ENCODE measurements around the gene SYN1.

The SYN1 gene

GRCh38 chrX:47586043-47586787 is 33.4 kb downstream of the SYN1 start:
- Histone ChIP-seq H3K4me1 (ENCODE audit: control insufficient read depth in 5 of 5, insufficient read depth in 5 of 5, low read length in 5 of 5) (peaks cover 0 to 7% (median 0%) of the 10 kb centered on the region in 5 donors), H3K9ac (ENCODE audit: low read length in 5 of 5) (no peak overlapping the region), H3K27me3 (ENCODE audit: control insufficient read depth in 5 of 5, insufficient read depth in 4 of 5, low read length in 5 of 5) (peaks cover 4 to 29% (median 18%) of the 10 kb centered on the region in 5 donors), H3K9me3 (ENCODE audit: control insufficient read depth in 5 of 5, low read length in 5 of 5) (no peaks in the 10 kb centered on the region), H3K4me3 (ENCODE audit: low read depth in 1 of 5, low read length in 5 of 5) (no peak overlapping the region), H3K36me3 (ENCODE audit: control insufficient read depth in 5 of 5, insufficient read depth in 5 of 5, low read length in 5 of 5) (peaks cover 0 to 8% (median 0%) of the 10 kb centered on the region in 5 donors), H3K27ac (ENCODE audit: low read depth, low read length) (no peak overlapping the region)

GRCh38 chrX:47585273-47585672 is 34.4 kb downstream of the SYN1 start:
- H3K36me3 ChIP-seq (ENCODE audit: control insufficient read depth in 5 of 5, insufficient read depth in 5 of 5, low read length in 5 of 5): peaks cover 0 to 8% (median 0%) of the 10 kb centered on the region in 5 donors
- no peak overlapping the region for H3K4me3 ChIP-seq (ENCODE audit: low read depth in 1 of 5, low read length in 5 of 5)
- no peak overlapping the region for H3K27ac ChIP-seq (ENCODE audit: low read depth, low read length)
- H3K9ac ChIP-seq (ENCODE audit: low read length in 5 of 5): no peak overlapping the region
- peaks cover 4 to 33% (median 18%) of the 10 kb centered on the region in 5 donors for H3K27me3 ChIP-seq (ENCODE audit: control insufficient read depth in 5 of 5, insufficient read depth in 4 of 5, low read length in 5 of 5)
- peaks cover 0 to 7% (median 0%) of the 10 kb centered on the region in 5 donors for H3K4me1 ChIP-seq (ENCODE audit: control insufficient read depth in 5 of 5, insufficient read depth in 5 of 5, low read length in 5 of 5)
- H3K9me3 ChIP-seq (ENCODE audit: control insufficient read depth in 5 of 5, low read length in 5 of 5): no peaks in the 10 kb centered on the region

GRCh38 chrX:47584714-47585113 is 34.9 kb downstream of the SYN1 start:
- Histone ChIP-seq H3K27ac (ENCODE audit: low read depth, low read length) (no peak overlapping the region), H3K27me3 (ENCODE audit: control insufficient read depth in 5 of 5, insufficient read depth in 4 of 5, low read length in 5 of 5) (peaks cover 4 to 33% (median 18%) of the 10 kb centered on the region in 5 donors), H3K36me3 (ENCODE audit: control insufficient read depth in 5 of 5, insufficient read depth in 5 of 5, low read length in 5 of 5) (peaks cover 0 to 8% (median 0%) of the 10 kb centered on the region in 5 donors), H3K4me3 (ENCODE audit: low read depth in 1 of 5, low read length in 5 of 5) (no peak overlapping the region), H3K9ac (ENCODE audit: low read length in 5 of 5) (no peak overlapping the region), H3K9me3 (ENCODE audit: control insufficient read depth in 5 of 5, low read length in 5 of 5) (no peaks in the 10 kb centered on the region), H3K4me1 (ENCODE audit: control insufficient read depth in 5 of 5, insufficient read depth in 5 of 5, low read length in 5 of 5) (peaks cover 0 to 7% (median 0%) of the 10 kb centered on the region in 5 donors)

- Histone ChIP-seq H3K9me3 (ENCODE audit: control insufficient read depth in 5 of 5, low read length in 5 of 5) (no peaks in the 10 kb centered on the region), H3K4me1 (ENCODE audit: control insufficient read depth in 5 of 5, insufficient read depth in 5 of 5, low read length in 5 of 5) (peaks cover 0 to 7% (median 0%) of the 10 kb centered on the region in 5 donors), H3K27ac (ENCODE audit: low read depth, low read length) (peak overlapping the region; percentile 7), H3K36me3 (ENCODE audit: control insufficient read depth in 5 of 5, insufficient read depth in 5 of 5, low read length in 5 of 5) (peaks cover 0 to 8% (median 0%) of the 10 kb centered on the region in 5 donors), H3K4me3 (ENCODE audit: low read depth in 1 of 5, low read length in 5 of 5) (peak overlapping the region in 2 of 5 donors; percentile 50 to 54), H3K27me3 (ENCODE audit: control insufficient read depth in 5 of 5, insufficient read depth in 4 of 5, low read length in 5 of 5) (peaks cover 12 to 38% (median 22%) of the 10 kb centered on the region in 5 donors), H3K9ac (ENCODE audit: low read length in 5 of 5) (peak overlapping the region in 1 of 5 donors; percentile 7)
Observed at GRCh38 chrX:47583240-47583861, 36.3 kb downstream of the SYN1 start.

GRCh38 chrX:47581731-47582647 is 37.7 kb downstream of the SYN1 start, which contains the start of gene TIMP1:
TSS of gene TIMP1 (plus strand) at chrX:47582436. CDS start at chrX:47583416, 980 bp downstream.
- peak within 1 kb of the TSS in 2 of 5 donors; percentile 7 to 33 for H3K9ac ChIP-seq (ENCODE audit: low read length in 5 of 5)

GRCh38 chrX:47579537-47579936 is 40.1 kb downstream of the SYN1 start:
- Histone ChIP-seq H3K27me3 (ENCODE audit: control insufficient read depth in 5 of 5, insufficient read depth in 4 of 5, low read length in 5 of 5) (peaks cover 8 to 32% (median 25%) of the 10 kb centered on the region in 5 donors), H3K4me3 (ENCODE audit: low read depth in 1 of 5, low read length in 5 of 5) (no peak overlapping the region), H3K27ac (ENCODE audit: low read depth, low read length) (no peak overlapping the region), H3K9ac (ENCODE audit: low read length in 5 of 5) (no peak overlapping the region), H3K4me1 (ENCODE audit: control insufficient read depth in 5 of 5, insufficient read depth in 5 of 5, low read length in 5 of 5) (peaks cover 0 to 7% (median 0%) of the 10 kb centered on the region in 5 donors), H3K36me3 (ENCODE audit: control insufficient read depth in 5 of 5, insufficient read depth in 5 of 5, low read length in 5 of 5) (no peaks in the 10 kb centered on the region), H3K9me3 (ENCODE audit: control insufficient read depth in 5 of 5, low read length in 5 of 5) (no peaks in the 10 kb centered on the region)

More at GRCh38 chrX:47581731-47582647, 37.7 kb downstream of the SYN1 start, which contains the start of gene TIMP1:
- peaks cover 0 to 8% (median 0%) of the 10 kb centered on the region in 5 donors for H3K36me3 ChIP-seq (ENCODE audit: control insufficient read depth in 5 of 5, insufficient read depth in 5 of 5, low read length in 5 of 5)
- peaks cover 0 to 7% (median 0%) of the 10 kb centered on the region in 5 donors for H3K4me1 ChIP-seq (ENCODE audit: control insufficient read depth in 5 of 5, insufficient read depth in 5 of 5, low read length in 5 of 5)
- H3K9me3 ChIP-seq (ENCODE audit: control insufficient read depth in 5 of 5, low read length in 5 of 5): no peaks in the 10 kb centered on the region
- peak within 1 kb of the TSS; percentile 13 to 62 (median 50) for H3K4me3 ChIP-seq (ENCODE audit: low read depth in 1 of 5, low read length in 5 of 5)
- H3K27ac ChIP-seq (ENCODE audit: low read depth, low read length): peak within 1 kb of the TSS; percentile 7
- peaks cover 12 to 33% (median 21%) of the 10 kb centered on the region in 5 donors for H3K27me3 ChIP-seq (ENCODE audit: control insufficient read depth in 5 of 5, insufficient read depth in 4 of 5, low read length in 5 of 5)

- no peak overlapping the region for H3K4me3 ChIP-seq (ENCODE audit: low read depth in 1 of 5, low read length in 5 of 5)
- H3K27me3 ChIP-seq (ENCODE audit: control insufficient read depth in 5 of 5, insufficient read depth in 4 of 5, low read length in 5 of 5): peaks cover 8 to 35% (median 27%) of the 10 kb centered on the region in 5 donors
- H3K9me3 ChIP-seq (ENCODE audit: control insufficient read depth in 5 of 5, low read length in 5 of 5): no peaks in the 10 kb centered on the region
- H3K9ac ChIP-seq (ENCODE audit: low read length in 5 of 5): no peak overlapping the region
- peaks cover 0 to 8% (median 2%) of the 10 kb centered on the region in 5 donors for H3K4me1 ChIP-seq (ENCODE audit: control insufficient read depth in 5 of 5, insufficient read depth in 5 of 5, low read length in 5 of 5)
- H3K27ac ChIP-seq (ENCODE audit: low read depth, low read length): no peak overlapping the region
- H3K36me3 ChIP-seq (ENCODE audit: control insufficient read depth in 5 of 5, insufficient read depth in 5 of 5, low read length in 5 of 5): no peaks in the 10 kb centered on the region
Observed at GRCh38 chrX:47578692-47579091, 41.0 kb downstream of the SYN1 start.

- no peaks in the 10 kb centered on the region for H3K9me3 ChIP-seq (ENCODE audit: control insufficient read depth in 5 of 5, low read length in 5 of 5)
- H3K36me3 ChIP-seq (ENCODE audit: control insufficient read depth in 5 of 5, insufficient read depth in 5 of 5, low read length in 5 of 5): no peaks in the 10 kb centered on the region
- H3K27me3 ChIP-seq (ENCODE audit: control insufficient read depth in 5 of 5, insufficient read depth in 4 of 5, low read length in 5 of 5): peaks cover 8 to 43% (median 35%) of the 10 kb centered on the region in 5 donors
- no peak overlapping the region for H3K4me3 ChIP-seq (ENCODE audit: low read depth in 1 of 5, low read length in 5 of 5)
- H3K27ac ChIP-seq (ENCODE audit: low read depth, low read length): no peak overlapping the region
- H3K4me1 ChIP-seq (ENCODE audit: control insufficient read depth in 5 of 5, insufficient read depth in 5 of 5, low read length in 5 of 5): peaks cover 0 to 10% (median 5%) of the 10 kb centered on the region in 5 donors
- no peak overlapping the region for H3K9ac ChIP-seq (ENCODE audit: low read length in 5 of 5)
Observed at GRCh38 chrX:47577901-47578300, 41.8 kb downstream of the SYN1 start.

- Histone ChIP-seq H3K4me3 (ENCODE audit: low read depth in 1 of 5, low read length in 5 of 5) (no peak overlapping the region), H3K27ac (ENCODE audit: low read depth, low read length) (no peak overlapping the region), H3K9ac (ENCODE audit: low read length in 5 of 5) (no peak overlapping the region), H3K36me3 (ENCODE audit: control insufficient read depth in 5 of 5, insufficient read depth in 5 of 5, low read length in 5 of 5) (no peaks in the 10 kb centered on the region), H3K27me3 (ENCODE audit: control insufficient read depth in 5 of 5, insufficient read depth in 4 of 5, low read length in 5 of 5) (peaks cover 8 to 44% (median 38%) of the 10 kb centered on the region in 5 donors), H3K4me1 (ENCODE audit: control insufficient read depth in 5 of 5, insufficient read depth in 5 of 5, low read length in 5 of 5) (peaks cover 0 to 10% (median 5%) of the 10 kb centered on the region in 5 donors), H3K9me3 (ENCODE audit: control insufficient read depth in 5 of 5, low read length in 5 of 5) (no peaks in the 10 kb centered on the region)
Observed at GRCh38 chrX:47577424-47577823, 42.2 kb downstream of the SYN1 start.

All from subcutaneous abdominal adipose tissue (tissue), 5 donors.